Hematopoietic multipotent progenitor cell treated with erythropoietin and hydrocortisone succinate and interleukin-3 and kit ligand, for 8 days (in vitro differentiated cells): ENCODE data around the gene RASAL1.
"Not testable (repeated sequence)": the region's sequence is repeated elsewhere in the genome, so short reads cannot be mapped to it uniquely, and the experiment has no call there.

ENCODE experiments used
- DNase-seq: peaks from one replicate; pipeline ENCODE4 v3.0.0-alpha.2; 2015

Gene RASAL1

DNA sequence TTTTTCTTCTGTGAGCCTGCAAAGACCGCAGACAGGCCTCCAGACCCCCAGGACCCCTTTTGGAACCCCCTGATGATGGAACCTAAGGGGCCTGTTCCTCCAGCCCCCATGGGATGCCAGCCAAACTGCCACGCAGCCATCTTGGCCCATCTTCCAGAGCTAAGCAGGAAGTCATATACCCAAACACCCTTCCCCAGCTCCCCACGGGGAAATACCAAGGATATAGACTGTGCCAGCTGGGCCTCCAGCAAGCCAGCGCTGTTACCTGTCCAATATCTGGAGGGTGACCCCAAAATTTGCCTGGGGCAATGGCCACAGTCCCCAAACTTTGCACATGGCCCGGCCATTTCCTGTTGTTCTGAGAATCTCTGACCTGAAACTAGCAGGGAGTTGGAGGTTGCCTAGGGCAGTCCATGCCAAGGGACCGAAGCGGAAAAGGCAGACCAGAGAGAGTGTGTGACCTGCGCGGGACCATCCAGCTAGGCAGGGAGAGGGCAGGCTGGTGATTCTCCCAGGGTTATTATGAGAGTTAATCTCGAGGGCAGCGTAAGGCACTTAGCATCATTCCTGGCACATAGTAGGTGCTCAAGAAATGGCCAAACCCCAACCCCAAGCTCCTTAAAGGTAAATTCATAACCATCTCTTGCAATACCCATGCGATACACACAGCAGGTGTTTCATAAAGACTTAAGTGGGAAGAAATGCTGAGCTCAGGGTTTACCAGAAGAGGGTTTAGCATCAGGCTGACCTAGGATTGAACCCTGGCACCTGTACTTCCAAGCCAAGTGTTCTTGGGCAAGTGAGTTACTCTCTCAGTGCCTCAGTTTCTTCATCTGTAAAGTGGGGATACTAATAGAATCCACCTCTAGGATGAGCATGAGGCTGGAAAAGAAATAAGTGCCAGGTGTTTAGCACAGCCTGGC is 2.6 kb upstream of the RASAL1 start:
- DNase-seq, result no peak

DNA sequence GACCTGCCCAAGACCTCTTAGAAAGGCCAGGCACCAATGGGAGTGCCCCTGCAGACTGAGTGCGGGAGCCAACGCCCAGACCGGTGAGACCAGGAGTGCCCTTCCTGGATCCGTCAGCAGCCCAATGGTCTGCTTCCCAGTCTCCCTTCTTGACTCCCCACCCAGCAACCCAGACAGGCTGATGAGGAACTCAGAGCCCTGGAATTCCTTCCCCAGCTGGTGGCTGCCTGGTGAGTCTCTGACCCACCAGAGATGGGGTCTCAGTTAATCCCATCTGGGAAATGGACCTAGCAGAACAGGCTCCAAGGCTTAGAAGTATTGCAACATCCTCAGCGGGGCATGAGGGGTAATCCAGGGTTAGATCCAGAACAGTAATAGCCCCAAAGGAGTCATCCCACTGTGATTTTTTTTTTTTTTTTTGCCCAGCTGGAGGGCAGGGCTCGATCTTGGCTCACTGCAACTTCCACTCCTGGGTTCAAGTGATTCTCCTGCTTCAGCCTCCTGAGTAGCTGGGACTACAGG is 1.5 kb upstream of the RASAL1 start:
- no peak for DNase-seq

DNA sequence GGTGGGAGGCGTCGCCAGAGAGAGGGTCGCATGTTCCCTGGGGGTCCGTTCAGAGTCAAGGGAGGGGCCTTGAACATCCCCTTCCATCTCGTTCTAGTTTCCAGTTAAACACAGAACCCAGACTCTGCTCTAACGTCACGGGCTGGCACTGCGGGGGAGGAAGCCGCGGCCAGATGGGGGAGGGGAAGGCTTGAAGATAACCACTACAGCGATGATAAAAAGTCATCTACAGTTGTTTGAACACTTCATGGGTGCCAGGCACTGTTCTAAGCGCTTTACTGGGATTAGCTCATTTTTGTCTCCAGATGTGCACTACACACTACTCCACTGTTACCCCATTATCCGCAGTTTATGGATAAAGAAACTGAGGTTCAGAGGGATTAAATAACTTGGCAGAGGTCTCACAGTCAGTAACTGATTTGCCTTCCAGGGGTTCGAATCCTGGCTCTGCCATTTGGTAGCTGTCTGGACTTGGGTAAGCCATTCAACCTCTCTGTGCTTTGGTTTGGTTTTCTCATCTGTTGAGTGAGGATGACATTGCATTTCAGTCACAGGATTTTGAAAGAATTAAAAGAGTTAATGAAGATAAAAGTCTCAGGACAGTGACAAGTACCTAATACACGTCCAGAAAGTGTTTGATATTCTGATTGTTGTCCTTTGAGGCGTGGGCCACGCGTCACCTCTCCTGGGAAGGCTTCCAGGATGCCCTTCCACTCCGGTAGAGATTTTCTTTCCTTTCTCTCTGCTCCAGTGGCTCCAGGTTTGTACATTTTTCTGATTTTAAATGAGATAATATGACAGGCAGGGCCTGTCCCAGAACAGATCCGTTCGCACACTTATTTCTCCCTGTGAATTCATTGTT is 798 bp upstream of the RASAL1 start:
- DNase-seq, result peak; percentile 40

DNA sequence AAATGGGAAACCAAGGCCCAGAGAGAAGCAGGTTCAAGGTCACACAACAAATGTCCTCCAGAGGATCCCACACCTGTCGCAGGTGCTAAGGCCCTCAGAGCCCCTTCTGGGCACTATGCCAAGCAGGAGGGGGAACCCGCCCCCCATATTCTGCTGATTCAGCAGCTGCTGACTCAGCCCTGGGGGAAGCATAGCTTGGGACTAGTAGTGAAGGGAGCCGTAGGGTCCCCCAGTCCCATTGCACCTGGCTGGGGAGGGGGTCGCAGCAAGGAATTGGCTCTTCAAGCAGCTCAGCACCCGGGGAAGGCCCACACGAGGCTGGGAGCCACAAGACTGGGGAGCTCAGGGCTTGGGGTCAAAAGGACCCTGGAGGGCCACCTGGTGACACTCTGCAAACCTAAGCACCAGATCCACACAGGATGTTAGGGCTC is 1.0 kb downstream of the RASAL1 start:
- DNase-seq, result no peak

DNA sequence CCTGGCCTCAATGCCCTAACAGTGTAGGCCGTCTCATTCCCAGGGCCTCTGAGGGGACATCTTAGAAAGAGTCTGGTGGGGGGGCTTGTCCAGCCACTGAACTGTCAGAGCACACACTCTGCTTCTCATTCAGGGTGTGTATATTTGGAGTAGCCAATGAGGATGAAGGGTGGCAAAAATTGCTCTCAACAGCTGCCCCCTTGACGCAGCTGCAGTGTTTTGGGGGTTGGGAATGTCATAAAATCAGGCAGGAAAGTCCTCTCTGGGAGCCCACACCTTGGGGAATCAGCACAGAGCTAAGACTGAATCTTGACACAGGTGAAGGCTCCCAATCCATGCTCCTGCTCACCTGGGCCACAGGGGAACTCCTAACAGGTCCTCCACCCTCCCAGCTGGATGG is 1.5 kb downstream of the RASAL1 start:
- DNase-seq, result no peak

DNA sequence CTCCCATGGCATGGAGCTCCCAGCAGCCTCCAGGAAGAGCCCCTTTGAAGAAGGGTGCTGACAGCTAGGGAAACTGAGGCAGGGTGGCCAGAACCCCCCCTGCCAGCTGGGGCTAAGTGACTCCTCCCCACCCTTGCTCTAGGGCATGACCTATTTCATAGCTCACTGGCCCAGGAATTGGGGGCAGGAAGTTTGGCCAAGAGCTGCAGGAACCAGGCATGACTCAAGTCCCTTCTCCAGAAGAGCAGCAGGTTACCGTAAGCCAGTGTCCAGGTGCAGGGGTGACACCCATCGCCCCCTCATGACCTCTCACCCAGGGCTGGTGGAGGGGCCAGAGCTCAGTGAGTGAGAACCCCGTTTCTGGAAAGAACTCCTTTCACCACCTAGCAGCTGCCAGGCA is 1.9 kb downstream of the RASAL1 start:
- DNase-seq, result no peak

DNA sequence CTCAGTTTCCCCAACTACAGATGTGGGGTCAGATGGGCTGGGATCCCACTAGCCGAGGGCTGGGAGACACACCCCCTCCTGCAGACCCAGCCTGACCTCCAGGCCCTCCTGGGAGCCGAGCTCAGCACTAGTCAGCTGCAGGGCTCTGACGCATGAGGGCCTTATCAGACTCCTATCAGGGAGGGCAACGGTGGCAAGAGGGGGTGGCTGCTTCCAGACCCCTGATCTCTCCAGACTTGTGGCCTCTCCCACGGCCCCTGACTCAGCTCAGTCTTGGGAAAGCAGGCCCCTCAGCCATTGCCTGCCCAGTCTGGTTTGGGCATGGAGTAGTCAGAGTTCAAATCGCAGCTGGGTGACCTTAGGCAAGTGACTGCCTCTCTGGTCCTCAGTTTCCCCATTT is 2.5 kb downstream of the RASAL1 start:
- no peak for DNase-seq

DNA sequence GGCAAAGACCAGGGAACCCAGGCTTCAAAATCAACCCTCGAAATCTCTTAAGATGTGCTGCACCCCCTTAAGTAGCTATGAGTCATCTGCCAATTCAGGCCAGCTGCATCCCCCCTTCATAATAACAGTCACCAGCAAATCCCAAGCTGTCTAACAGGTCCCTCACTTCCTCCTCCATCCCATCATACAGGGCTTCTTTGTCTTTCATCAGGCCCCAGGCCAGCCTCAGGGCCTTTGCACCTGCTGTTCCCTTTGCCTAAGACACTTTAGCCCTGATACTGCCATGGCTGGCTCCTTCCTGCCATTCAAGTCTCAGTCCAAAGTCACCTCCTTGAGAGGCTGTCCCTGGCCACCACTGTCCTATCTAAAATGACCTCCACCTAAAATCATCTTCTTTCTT is 4.0 kb downstream of the RASAL1 start:
- no peak for DNase-seq

DNA sequence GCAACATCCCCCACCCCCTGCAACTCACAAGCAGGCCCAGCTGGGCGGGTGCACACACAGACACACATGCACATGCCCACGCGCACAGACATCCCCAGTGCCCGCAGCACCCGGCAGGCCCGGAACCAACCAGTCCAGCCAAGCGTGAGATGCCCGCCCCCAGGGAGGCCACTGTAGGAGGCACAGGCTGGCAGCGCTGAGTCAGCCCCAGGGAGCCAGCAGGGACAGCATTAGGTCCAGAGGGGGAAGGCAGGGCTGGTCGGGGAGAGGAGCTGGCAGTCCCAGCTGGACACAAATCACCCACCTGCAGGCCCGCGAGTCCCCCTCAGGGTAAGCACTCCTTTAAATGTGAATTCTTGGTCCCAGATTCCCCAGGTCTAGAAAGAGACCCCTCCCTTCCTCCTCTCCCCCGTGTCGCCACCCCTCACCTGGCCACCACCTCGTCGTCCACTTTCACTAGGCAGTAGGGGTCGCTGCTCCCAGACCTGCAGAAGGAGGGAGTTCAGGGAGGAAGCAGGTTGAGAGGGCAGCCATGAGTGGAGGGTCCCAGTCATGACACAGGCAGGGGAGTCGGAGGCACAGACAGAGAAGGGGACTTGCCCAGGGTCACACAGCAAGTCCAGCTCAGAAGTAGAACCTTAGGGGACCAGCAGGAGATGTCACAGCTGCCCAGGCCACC is 5.0 kb downstream of the RASAL1 start:
- no peak for DNase-seq

DNA sequence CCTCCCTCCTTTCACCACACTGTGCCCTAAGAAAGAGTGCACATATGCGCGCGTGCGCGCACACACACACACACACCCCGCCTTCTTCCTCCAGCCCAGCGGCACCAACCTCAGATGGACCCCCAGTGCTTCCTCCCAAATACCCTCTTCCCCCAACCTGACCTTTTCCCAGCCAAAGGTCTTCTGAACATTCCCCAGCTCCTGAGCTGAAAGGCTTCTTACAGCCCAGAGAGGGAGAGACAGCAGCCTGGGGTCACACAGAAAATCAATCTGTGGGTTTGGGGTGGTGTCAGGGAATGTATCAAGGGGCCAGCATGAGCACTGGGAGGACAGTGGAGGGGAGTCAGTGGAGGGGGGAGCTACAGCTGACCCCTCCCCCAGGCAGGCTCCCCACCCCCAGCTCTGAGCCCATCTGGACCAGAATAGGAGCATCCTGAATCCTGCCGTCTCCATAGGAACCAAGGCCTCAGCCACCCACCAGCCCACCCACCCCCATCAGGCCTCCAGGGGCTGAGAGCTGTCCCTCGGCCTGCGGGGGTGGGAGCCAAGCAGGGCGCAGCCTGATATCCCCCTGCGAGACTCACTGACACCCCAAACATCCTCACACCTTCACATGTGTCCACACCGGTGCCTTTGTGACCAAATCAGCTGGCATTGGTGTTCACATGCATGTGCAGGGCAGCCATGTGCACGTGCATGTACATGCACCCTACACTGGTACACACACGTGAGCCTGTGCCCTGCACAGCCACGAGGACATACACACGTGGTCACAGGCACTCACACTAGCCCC is 5.7 kb downstream of the RASAL1 start:
- no peak for DNase-seq

DNA sequence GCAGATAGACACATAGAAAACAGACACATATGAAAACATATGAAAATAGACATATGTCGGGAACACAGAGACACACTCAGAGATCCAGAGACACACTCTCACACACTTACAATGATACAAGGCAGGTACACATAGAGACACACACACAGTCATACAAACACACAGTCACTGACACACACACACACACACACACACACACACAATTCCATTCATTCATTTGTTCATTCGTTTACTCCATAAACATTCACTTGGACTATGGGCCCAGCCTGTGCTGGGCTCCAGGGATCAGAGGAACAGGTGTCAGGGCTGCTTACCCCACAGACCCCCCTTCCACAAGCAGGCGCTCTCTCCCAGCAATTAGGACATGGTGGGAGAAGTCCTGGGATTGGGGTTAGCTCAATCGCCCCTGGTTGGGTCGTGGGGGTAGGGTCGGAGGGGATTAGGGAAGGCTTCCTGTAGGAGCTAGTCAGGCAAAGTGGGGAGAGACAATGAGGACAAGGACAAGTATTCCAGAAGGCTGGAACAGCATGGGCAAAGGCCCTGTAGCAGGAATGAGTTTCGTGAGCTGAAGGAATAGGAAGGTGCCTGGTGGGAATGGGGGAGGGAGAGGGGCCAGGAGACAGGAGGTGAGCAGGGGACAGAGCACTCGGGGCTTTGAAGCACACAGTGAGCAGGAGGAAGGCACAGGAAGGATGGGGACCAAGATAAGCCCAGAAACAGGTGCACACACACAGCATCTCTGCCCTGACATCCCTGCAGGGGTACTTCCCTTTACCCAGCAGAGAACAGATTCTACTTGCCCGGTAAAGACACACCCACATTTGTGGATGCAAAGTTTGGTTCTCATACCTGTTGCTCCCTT is 6.5 kb downstream of the RASAL1 start:
- no peak for DNase-seq

DNA sequence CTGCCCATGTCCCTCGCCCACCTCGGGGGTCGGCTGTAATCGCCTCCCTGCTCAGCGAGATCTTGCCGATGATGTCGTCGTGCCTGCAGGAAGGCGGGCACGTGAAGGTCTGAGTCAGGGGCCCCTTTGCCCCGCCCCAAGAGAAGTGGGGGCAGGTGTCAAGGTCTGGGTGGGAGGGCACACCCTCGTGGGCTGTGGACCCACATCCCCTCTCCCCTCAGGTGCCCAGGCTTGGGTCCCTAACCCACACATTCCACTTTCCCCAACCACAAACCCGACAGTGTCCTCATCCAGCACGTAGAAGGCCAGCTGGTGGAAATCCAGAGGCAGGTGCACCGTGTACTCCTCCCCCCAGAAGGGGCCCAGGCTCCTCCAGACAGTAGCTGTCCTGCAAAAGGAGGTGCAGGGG is 7.8 kb downstream of the RASAL1 start:
- DNase-seq, result no peak

DNA sequence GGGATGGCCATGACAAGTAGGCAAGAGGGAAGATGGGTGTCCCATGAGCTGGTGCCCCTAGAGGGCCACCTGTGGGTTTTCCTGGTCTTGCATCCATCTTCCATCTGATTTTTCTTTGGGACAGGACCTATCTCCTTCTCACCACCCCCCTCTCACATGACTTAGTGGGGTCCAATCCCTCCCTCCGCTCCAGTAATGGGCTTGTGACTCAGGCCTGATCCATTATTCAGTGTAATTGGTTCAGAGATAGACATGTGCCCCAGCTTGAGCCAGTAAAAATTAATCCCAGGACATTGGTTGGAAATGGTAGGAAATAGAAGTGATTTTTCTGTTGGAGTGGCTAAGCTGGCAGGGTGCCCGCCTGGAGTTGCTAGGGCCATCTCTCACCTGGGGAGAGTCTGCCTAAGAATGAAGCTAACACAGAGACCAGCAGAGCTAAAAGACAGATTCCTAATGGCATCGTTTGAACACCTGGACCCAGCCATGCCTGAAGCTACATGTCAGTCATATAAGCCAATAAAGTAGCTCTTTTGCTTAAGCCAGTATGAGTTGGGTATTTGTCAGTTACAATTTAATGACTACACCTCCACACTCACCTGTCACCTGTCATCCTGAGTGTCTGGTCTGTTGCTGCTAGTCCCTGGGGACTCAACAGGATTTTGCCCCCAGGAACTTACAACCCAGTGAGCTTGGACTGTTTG is 14.7 kb downstream of the RASAL1 start:
- no peak for DNase-seq

DNA sequence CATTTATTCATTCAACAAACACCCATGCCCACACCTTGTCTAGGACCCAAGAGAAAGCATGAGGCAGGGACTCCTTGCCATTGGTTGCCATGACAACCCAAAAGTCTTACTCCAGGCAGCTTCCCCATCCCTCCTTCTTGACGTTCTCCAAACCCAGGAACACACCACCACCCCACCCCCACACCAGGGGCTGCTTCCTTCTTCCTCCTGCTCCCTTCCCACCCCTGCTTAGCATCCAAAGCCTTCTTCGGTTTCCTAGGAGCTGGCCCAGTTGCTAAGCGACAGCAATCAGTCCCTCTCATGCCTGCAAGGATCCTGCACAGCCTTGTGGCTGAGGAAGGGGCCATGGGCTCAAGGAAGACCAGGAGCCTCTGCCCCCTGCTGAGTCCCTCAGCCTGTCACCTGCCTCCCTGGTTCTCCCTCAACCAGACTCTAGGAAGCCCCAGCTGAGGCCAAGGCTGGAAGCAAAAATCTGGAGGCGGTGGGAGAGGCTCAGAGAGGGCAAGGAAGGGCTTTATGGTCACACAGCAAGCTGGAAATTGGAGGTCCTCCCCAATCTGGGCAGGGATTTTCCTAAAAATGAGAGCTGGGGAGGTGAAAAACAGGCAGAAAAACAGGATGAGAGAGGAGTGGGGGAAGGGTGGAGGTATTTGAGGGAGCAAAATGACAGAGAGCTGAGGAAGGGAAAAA is 15.4 kb downstream of the RASAL1 start:
- no peak for DNase-seq

DNA sequence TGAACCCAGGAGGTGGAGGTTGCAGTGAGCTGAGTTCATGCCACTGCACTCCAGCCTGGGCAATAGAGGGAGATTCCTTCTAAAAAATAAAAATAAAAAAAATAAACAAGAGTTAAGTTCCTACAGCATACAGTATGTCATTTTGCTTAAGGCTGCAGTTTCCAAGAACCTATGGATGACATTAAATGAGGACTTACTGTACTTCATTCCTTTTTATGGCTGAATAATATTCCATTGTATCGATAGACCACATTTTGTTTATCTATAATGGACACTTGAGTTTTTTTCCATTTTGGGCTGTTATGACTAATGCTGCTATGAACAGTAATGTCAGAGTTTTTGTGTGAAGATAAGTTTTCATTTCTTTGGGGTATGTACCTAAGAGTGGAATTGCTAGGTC is 17.4 kb downstream of the RASAL1 start:
- no peak for DNase-seq

DNA sequence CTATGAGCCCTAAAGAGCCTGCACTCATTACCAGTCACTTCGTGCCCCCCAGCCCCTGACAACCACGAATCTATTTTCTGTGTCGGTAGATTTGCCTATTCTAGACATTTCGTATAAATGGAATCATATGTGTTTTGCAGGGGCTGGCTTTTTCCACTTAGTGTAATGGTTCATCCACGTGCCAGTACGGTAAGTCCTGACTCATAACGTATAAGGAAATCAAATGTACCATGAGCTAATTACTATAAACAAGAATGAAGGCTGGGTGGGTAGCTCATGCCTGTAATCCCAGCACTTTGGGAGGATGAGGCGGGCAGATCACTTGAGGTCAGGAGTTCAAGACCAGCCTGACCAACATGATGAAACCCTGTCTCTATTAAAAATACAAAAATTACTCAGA is 17.9 kb downstream of the RASAL1 start:
- not testable (repeated sequence) for DNase-seq

DNA sequence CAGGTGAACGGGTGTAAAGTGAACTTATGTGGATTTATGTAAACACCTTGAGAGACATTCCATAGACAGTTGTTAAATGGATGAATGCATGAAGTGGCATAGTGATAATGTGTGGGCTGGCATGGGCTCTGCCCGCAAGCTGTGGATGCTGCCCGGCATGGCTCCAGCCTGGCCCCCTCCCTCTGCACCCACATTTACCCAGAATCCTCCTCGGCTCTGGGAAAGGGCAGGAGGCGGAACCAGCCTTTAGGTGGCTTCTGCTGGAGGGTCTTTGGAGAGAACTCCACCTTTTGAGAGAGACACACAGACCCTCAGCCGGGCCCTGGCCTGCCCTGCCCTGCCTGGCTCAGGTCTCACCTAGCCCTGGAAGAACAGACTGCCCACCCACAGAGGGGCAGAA is 18.7 kb downstream of the RASAL1 start:
- DNase-seq, result no peak

DNA sequence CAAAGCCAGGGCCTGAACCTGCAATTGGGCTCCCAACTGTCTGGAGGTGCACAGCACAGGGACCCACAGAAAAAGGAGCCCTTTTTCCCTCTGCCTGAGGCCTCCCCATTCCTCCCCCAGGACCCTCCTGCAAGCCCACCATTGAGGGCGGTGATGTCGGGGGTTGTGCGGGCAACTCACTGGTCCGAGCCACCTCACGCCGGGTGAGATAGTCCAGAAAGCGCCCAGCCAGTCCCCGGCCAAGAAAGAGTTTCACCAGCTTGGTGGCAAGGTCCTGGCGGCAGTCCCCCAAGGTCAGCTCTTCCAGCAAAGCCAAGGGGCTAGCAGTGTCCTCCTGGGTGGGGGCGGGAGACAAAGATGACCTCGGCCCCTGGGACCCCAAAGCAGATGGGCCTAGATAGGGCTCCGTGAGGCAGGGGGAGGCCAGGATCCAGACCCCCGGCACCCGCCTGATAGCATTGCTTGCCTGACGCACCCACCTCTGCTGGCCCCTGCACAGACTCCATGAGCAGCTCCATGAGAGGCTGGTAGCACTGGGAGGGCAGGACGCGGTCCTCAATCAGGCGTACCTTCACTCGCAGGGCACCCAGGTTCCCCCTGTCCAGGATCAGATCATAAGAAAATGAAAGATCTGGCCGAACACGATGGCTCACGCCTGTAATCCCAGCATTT is 20.0 kb downstream of the RASAL1 start:
- DNase-seq, result no peak

DNA sequence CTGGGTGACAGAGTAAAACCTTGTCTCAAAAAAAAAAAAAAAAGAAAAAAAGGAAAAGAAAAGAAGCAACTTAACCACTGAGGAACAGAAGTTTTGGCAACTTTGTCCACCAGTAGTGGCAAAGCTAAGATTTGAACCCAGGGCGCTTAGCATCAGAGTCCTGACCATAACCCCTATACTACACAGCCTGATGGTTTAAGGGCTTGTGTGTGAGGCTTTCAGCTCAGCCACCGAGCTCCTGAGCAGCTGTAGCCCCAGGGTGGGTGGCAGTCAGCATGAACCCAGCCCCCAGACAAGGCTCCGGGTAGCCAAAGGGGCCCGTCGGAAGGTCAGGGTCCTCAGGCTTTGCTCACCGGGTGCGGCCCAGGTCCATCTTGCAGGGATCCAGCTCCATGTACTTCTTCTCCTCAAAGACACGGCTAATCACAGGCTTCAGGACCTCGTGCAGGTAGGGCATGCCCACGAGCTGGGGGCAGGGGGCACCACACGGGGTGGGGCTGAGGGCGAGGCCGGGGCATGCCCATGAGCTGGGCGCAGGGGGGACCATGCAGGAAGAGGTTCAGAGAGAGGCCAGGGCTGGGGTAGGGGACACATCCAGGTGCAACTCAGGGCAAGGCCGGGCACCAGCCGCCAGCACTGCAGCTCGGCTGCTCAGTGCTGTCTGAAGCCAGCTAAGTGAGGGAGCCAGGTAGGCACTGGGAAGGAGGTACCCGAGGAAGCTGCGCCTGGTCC is 20.9 kb downstream of the RASAL1 start:
- DNase-seq, result no peak
